Neural crest cell (in vitro differentiated cells): ENCODE data around the gene PECR. TPM values are rescaled to one million over a fixed set of nuclear protein-coding genes. Genes with fewer than 3 reads are reported as not detected.

Experiments
- DNase-seq: peaks from one replicate; pipeline ENCODE4 v3.0.0; 2021; ENCODE audit warnings: low read depth, mixed read lengths, low spot score
- H3K27ac Mint-ChIP-seq: one replicate; pipeline ENCODE4 v1.8.0; 2021; ENCODE audit warnings: mild to moderate bottlenecking, mixed read lengths; ENCODE audit not compliant: unreplicated experiment
- H3K27me3 Mint-ChIP-seq: 2 replicates; pipeline ENCODE4 v1.8.0; 2021; ENCODE audit warnings: low read depth, mild to moderate bottlenecking, mixed read lengths
- H3K36me3 Mint-ChIP-seq: 2 replicates; pipeline ENCODE4 v1.8.0; 2021; ENCODE audit warnings: low read depth, mild to moderate bottlenecking, mixed read lengths
- H3K4me1 Mint-ChIP-seq: 2 replicates; pipeline ENCODE4 v1.8.0; 2021; ENCODE audit warnings: mixed read lengths
- H3K4me3 Mint-ChIP-seq: one replicate; pipeline ENCODE4 v1.8.0; 2021; ENCODE audit warnings: mild to moderate bottlenecking, mixed read lengths
- H3K9me3 Mint-ChIP-seq: 2 replicates; pipeline ENCODE4 v1.8.0; 2021; ENCODE audit warnings: mixed read lengths
- total RNA-seq: library from RNA; stranded (reverse); gene quantifications from 2 replicates; pipeline ENCODE4 v1.2.1, GENCODE V29; 2021
- TF ChIP-seq, protein P1 (sequence below): fragments of 200-600 bp; sonication (generic); conservative IDR thresholded peaks from 2 replicates; pipeline ENCODE4 v1.5.0; 2021; ENCODE audit warnings: antibody characterized with exemption, mild to moderate bottlenecking

Gene PECR
- total RNA-seq, 1 donor from 2014 or later, result 18.2 TPM

DNA sequence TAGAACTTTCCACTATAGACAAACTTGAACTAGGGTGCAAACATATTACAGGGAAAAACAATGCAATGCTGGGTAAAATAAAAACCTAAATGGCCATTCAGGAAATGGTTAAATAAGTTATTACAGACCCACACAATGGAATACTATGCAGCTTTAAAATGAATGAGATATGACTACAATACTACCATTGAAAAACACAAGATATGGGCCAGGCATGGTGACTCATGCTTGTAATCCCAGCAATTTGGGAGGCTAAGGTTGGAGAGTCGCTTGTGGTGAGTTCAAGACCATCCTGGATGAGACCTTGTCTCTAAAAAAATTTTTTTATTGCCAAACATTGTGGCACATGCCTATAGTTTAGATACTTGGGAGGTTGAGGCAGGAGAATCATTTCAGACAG lies 6.8 kb downstream of the PECR start:
- Mint-ChIP-seq H3K27me3 (no peaks in the 10 kb centered on the region), H3K4me1 (peaks cover 9% of the 10 kb centered on the region), H3K36me3 (peaks cover 2% of the 10 kb centered on the region), H3K4me3 (peak overlapping the region; percentile 29), H3K9me3 (no peaks in the 10 kb centered on the region), H3K27ac (no peak overlapping the region)
- DNase-seq, result no peak
- TF ChIP-seq, protein P1, sequence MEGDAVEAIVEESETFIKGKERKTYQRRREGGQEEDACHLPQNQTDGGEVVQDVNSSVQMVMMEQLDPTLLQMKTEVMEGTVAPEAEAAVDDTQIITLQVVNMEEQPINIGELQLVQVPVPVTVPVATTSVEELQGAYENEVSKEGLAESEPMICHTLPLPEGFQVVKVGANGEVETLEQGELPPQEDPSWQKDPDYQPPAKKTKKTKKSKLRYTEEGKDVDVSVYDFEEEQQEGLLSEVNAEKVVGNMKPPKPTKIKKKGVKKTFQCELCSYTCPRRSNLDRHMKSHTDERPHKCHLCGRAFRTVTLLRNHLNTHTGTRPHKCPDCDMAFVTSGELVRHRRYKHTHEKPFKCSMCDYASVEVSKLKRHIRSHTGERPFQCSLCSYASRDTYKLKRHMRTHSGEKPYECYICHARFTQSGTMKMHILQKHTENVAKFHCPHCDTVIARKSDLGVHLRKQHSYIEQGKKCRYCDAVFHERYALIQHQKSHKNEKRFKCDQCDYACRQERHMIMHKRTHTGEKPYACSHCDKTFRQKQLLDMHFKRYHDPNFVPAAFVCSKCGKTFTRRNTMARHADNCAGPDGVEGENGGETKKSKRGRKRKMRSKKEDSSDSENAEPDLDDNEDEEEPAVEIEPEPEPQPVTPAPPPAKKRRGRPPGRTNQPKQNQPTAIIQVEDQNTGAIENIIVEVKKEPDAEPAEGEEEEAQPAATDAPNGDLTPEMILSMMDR, result no peak

DNA sequence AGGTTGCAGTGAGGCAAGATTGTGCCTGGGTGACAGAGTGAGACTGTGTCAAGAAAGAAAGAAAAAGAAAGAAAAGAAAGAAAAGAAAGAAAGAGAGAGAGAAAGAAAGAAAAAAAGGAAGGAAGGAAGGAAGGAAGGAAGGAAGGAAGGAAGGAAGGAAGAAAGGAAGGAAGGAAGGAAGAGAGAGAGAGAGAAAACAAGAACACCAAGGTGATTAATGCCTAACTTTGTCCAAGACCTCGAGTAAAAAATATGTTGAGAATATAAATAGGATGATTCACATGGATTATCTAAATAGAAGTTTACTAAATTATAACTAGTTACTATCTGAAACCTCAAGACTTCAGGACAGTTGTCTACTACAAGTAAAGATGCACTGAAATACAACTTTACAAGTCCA lies 7.2 kb downstream of the PECR start:
- TF ChIP-seq, protein P1, result no peak
- Mint-ChIP-seq H3K27me3 (no peaks in the 10 kb centered on the region), H3K4me1 (peaks cover 9% of the 10 kb centered on the region), H3K27ac (peak overlapping the region; percentile 50), H3K36me3 (peaks cover 2% of the 10 kb centered on the region), H3K9me3 (no peaks in the 10 kb centered on the region), H3K4me3 (peak overlapping the region; percentile 29)
- no peak for DNase-seq

DNA sequence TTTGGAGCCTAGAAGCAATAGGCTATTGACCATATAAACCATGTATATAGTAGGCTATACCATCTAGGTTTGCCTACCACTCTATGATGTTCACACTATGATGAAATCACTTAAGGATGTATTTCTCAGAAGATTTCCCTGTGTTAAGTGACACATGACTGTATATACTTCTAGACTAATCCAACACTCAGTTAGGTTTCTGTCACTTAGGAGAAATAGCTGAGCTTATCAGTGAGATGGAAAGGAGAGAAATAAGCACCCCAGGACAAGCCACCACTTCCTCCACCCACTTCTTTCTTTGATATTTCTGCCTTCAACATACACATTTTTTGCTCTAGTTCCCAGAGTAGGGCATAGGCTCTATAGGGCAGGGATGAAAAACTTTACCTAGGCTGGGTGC lies 7.8 kb downstream of the PECR start:
- Mint-ChIP-seq H3K4me1 (peaks cover 7% of the 10 kb centered on the region), H3K27me3 (no peaks in the 10 kb centered on the region), H3K27ac (peak overlapping the region; percentile 50), H3K9me3 (no peaks in the 10 kb centered on the region), H3K36me3 (peaks cover 5% of the 10 kb centered on the region), H3K4me3 (no peak overlapping the region)
- DNase-seq, result no peak
- TF ChIP-seq, protein P1, result no peak

DNA sequence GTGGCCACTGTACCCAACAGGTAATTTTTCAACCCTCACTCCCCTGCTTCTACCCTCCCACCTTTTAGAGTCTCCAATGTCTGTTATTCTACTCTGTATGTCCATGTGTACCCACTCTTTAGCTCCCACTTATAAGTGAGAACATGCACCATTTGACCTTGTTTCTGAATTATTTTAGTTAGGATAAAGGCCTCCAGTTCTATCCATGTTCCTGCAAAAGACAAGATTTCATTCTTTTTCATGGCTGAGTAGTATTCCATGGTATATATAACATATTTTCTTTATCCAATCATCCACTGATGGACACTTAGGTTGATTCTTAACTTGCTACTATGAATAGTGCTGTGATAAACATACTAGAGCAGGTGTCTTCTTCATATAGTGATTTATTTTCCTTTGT lies 9.1 kb downstream of the PECR start:
- DNase-seq, result no peak
- peak overlapping the region; percentile 94 for H3K27ac Mint-ChIP-seq
- no peaks in the 10 kb centered on the region for H3K27me3 Mint-ChIP-seq
- peaks cover 5% of the 10 kb centered on the region for H3K4me1 Mint-ChIP-seq
- TF ChIP-seq, protein P1, result no peak
- H3K9me3 Mint-ChIP-seq, result no peaks in the 10 kb centered on the region
- no peak overlapping the region for H3K4me3 Mint-ChIP-seq
- peaks cover 5% of the 10 kb centered on the region for H3K36me3 Mint-ChIP-seq

DNA sequence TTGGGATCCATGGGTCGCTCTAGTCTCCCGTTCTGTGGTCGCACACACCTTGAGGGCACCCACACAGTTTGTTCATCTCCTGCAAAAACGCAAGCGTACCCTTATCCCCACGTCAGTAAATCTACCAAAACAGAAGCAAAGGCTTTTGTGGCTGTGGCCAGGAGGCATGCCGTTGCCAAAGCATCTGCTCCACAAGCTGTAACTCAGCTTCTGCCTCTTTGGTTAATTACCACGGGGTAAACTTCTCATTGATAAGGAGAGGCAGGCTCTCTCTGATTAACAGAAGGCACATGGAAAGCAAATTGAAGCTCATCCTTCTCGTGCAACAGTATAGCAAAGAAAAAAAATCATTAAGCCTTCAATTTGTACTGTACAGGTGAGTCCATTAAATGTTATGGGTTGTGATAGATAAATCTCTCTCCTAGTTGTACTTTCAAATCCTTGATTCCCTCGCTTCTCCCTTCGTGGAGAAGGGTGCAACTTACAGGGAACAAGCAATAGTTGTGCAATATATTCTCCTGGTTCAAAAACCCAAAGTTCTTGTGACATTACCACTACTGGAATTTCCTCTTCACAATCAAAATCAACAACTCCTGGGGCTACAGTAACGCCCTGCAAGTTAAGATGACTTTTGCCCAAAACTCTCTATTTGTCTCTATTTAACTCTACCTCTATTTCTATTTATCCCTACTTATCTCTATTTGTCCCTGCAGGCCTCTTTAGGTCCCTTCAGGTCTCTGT lies 10.3 kb downstream of the PECR start:
- no peak overlapping the region for H3K4me3 Mint-ChIP-seq
- no peak overlapping the region for H3K27ac Mint-ChIP-seq
- peaks cover 6% of the 10 kb centered on the region for H3K4me1 Mint-ChIP-seq
- TF ChIP-seq, protein P1, result no peak
- H3K36me3 Mint-ChIP-seq, result peaks cover 5% of the 10 kb centered on the region
- H3K9me3 Mint-ChIP-seq, result no peaks in the 10 kb centered on the region
- no peak for DNase-seq
- H3K27me3 Mint-ChIP-seq, result no peaks in the 10 kb centered on the region
